ENCODE results near the gene THAP9. TPM values are rescaled to one million over a fixed set of nuclear protein-coding genes. Genes with fewer than 3 reads are reported as not detected.

Gene THAP9
- total RNA-seq: 1 to 10 TPM; 2.1 to 9.0 (median 3.9) TPM

GRCh38 chr4:82900411-82901182 lies at the start of gene THAP9:
Gene THAP9 (plus strand): TSS chr4:82900735. CDS start chr4:82900803, 68 bp downstream.
- no peak for TF ChIP-seq CTCF (IDR thresholded peaks at IDR 0.05; ENCODE audit: low read depth)

- TF ChIP-seq CTCF (IDR thresholded peaks at IDR 0.05; ENCODE audit: low read depth): no peak
Measured at GRCh38 chr4:82851318-82851717, 49.2 kb upstream of the THAP9 start.

- TF ChIP-seq CTCF (IDR thresholded peaks at IDR 0.05; ENCODE audit: low read depth): no peak
Measured at GRCh38 chr4:82851885-82852750, 48.4 kb upstream of the THAP9 start.

GRCh38 chr4:82852751-82853285 lies 47.7 kb upstream of the THAP9 start:
- TF ChIP-seq CTCF (IDR thresholded peaks at IDR 0.05; ENCODE audit: low read depth): no peak

- no peak for TF ChIP-seq CTCF (IDR thresholded peaks at IDR 0.05; ENCODE audit: low read depth)
Measured at GRCh38 chr4:82861529-82861928, 39.0 kb upstream of the THAP9 start.

- no peak for TF ChIP-seq CTCF (IDR thresholded peaks at IDR 0.05; ENCODE audit: low read depth)
Measured at GRCh38 chr4:82864336-82864979, 36.1 kb upstream of the THAP9 start.

All from subcutaneous adipose tissue (tissue), 4 donors.